GM12865 (cell line): ENCODE data around the gene SDSL.

Source experiments
- DNase-seq: peaks from one replicate; pipeline ENCODE4 v3.0.0; 2010; ENCODE audit warnings: low read depth
- H3K4me3 ChIP-seq: 2 replicates; pipeline ENCODE4 v1.5.1; 2011; ENCODE audit warnings: mild to moderate bottlenecking, low read depth, low read length, control low read depth
- TF ChIP-seq, protein P1 (sequence below): IDR thresholded peaks from 2 replicates; pipeline ENCODE4 v1.5.1; 2011; ENCODE audit warnings: low read length, control low read depth, low read depth, inconsistent platforms; ENCODE audit not compliant: insufficient read depth; ENCODE audit errors: missing control alignments

Gene SDSL

DNA sequence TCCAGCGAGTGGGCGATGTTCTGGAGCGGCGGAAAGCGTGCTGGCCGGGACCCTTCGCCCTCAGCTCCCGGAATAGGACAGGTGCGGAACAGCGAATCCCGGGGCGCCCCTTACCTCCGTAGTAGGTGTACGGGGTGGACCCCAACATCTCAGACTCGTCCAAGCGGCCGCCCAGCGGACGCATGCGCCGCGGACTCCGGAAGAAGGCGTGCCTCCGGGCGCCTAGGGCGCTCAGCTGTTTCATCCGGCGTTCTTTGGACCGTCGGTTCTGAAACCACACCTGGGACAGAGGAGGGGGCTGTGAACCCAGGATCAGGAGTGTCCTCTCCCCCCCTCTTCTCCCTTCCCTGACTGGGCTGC is 44.9 kb downstream of the SDSL start:
- TF ChIP-seq, protein P1, sequence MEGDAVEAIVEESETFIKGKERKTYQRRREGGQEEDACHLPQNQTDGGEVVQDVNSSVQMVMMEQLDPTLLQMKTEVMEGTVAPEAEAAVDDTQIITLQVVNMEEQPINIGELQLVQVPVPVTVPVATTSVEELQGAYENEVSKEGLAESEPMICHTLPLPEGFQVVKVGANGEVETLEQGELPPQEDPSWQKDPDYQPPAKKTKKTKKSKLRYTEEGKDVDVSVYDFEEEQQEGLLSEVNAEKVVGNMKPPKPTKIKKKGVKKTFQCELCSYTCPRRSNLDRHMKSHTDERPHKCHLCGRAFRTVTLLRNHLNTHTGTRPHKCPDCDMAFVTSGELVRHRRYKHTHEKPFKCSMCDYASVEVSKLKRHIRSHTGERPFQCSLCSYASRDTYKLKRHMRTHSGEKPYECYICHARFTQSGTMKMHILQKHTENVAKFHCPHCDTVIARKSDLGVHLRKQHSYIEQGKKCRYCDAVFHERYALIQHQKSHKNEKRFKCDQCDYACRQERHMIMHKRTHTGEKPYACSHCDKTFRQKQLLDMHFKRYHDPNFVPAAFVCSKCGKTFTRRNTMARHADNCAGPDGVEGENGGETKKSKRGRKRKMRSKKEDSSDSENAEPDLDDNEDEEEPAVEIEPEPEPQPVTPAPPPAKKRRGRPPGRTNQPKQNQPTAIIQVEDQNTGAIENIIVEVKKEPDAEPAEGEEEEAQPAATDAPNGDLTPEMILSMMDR, result no peak
- no peak for DNase-seq
- H3K4me3 ChIP-seq, result peak overlapping the region; percentile 1; the same call in 1 of the 2 replicates

DNA sequence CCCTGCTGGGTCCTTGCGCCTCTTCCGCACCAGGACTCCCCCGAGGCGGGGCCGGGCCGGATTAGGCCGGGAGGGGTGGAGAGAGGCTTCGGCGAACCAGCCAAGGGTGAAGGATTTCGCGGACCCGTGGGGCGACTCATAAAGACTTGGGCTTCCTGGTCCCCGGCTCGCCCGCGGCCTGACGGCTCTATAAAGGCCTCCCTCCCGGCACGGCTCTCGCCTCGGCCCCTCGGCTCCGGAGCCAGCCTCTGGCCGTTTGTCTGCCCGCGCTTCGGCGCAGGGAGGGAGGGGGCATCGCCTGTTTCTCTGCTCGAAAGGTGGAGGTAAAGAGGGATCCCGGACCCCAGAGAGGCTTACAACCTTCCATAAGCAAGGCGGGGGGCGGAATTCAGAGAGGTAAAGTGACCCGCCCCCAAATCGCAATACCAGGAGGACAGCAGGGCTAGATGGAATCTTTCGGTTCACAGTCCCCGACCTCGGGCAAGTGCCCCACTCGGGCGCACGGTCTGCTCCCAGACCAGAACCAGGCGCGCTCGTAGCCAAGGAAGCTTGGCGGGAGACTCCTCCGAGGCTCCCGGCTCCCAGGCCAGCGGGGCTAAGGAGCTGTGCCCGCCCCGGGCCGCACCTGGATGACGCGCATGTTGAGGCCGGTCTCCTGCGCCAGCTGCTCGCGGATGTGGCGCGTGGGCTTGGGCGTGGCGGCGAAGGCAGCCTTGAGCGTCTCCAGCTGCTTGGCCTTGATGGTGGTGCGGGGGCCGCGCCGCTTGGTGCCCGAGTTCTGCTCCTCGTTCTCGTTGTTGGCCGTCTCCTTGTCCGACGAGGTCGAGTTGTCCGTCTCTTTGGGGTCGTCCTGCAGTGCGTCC is 45.6 kb downstream of the SDSL start:
- TF ChIP-seq, protein P1, result no peak
- H3K4me3 ChIP-seq, result peak overlapping the region; percentile 1
- DNase-seq, result no peak

DNA sequence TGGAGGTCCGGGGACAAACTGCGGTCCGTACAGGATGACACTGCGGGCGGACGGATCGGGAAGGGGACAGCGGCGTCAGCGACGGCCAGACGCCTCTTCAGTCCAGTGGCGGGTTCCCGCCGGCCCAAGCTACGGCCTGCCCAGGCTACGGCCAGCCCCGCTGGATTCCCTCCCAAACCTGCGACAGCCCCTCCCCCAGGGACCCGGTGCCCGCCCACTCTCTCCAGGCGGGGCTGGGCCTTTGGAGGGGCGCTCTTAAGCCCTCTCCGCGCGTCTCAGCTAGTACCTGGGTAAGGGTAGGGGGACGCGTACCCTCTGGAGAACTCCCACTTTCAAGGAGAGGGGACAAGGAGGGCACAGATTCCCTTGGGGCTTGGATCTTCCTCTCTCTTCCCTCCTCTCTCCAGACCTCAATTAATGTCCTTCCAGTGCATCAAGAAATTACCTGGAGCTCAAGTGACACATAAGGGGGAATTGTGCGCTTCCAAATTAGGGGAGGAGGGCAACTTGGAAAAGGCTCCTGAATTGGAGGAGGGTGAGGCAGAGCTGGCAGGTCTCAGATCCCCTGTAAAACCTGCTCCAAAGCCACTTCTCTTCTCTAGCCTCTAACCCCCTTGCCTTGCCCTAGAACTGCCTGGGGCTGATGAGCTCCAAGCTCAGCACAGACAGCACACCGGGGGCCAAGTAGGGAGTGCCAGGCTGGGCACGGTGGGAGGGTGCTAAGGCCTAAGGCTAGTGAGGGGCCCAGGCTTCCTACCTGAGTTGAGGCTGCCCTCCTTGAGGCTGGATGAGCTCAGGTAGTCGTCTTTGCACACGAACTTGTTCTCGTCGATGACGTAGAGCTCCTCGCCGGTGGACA is 46.4 kb downstream of the SDSL start:
- no peak for DNase-seq
- H3K4me3 ChIP-seq, result no peak overlapping the region
- TF ChIP-seq, protein P1, result no peak

DNA sequence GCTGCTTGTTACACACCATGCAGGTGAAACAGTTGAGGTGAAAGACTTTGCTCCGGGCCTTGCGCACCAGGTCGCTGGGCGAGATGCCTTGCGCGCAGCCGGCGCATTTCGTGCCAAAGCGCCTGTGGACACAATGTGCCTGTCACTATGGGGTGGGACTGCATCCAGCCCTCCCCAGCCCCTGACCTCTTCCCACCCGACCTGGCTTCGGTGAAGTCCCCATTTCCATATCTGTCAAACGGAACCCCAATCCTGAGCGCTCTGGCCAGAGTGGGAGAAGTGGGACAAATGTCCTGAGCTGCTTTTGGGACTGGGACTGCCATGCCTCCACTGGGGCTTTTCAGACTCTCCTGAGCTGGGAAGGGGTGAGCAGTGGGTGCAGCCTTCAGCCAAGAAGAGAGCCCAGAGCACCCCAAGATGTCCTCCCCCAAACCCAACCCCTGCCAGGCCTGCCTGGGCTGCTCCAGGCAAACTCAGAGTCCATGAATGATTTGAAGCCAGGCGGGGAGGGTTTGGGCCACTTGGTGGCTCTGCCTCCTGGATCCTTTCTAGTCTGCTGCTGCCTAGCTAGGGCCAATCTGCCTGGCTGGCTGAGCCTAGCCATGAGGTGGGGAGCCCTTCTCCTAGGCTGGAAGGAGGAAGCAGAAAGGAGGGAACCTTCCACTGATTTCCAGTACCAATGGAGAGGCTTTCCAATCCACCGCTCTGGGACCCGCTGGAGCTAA is 47.2 kb downstream of the SDSL start:
- no peak for DNase-seq
- no peak overlapping the region for H3K4me3 ChIP-seq
- TF ChIP-seq, protein P1, result no peak

DNA sequence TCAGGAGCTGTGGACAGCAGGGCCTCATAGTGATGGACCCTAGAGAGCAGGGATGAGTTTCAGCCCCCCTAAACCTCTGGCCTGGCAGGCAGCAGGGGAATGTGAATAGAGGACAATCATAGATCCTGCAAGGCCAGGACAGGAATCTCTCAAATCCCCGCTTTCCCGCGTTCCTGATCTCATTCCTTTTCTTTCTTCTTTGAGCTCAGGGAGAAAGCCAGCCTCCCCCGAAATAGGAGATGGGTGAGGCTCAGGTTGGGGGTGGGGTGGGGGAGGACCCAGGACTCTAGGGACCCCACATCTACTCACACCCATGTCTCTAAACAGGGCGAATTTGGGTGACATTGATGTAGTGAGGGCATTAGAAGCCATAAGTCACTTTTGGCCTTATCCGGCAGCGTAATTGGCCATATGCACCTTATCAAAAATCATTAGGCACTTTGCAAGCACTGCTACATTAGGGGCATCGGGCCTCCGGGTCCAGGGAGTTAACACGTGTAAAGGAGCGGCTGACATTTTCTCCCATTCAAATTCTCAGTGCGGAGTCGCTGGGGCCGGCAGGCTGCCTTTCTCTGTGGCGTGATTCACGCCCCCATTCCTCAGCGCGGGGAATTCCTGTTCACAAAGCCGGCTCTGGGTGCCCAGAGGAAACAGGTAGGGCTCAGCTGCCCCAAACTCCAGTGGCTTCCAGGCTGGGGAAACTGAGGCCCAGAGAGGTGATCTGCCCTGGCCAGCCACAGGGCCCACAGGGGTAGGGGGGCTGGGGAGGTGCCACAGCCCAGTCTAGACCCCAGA is 48.0 kb downstream of the SDSL start:
- H3K4me3 ChIP-seq, result no peak overlapping the region

More for the DNA sequence above, 48.0 kb downstream of the SDSL start:
- no peak for DNase-seq
- TF ChIP-seq, protein P1, result no peak
